Esophagus muscularis mucosa (tissue), 4 donors: ENCODE measurements around the gene DPH2. TPM values are rescaled to one million over a fixed set of nuclear protein-coding genes. Genes with fewer than 3 reads are reported as not detected.

Experiments
- DNase-seq: peaks from one replicate; pipeline ENCODE4 v3.0.0-alpha.2; 2017; ENCODE audit errors: extremely low spot score
- H3K27ac ChIP-seq, 4 donors: fragments of 200-600 bp; sonication (generic); replicated peaks in 1 of 4; 1 replicate in 3 of 4; 2 replicates in 1 of 4; pipeline ENCODE4 v1.5.1; 2016 to 2019; ENCODE audit warnings: mild to moderate bottlenecking in 1 of 4
- H3K27me3 ChIP-seq, 4 donors: fragments of 200-600 bp; sonication (generic); one replicate each; pipeline versions ENCODE4 v1.5.1 to v1.6.0; 2016 to 2019
- H3K36me3 ChIP-seq, 4 donors: fragments of 200-600 bp; sonication (generic); one replicate each; pipeline ENCODE4 v1.5.1; 2016 to 2019
- H3K4me1 ChIP-seq, 4 donors: fragments of 200-600 bp; sonication (generic); one replicate each; pipeline ENCODE4 v1.5.1; 2016 to 2019
- H3K4me3 ChIP-seq, 4 donors: fragments of 200-600 bp; sonication (generic); 1 replicate in 2 of 4; 2 replicates in 2 of 4; pipeline ENCODE4 v1.5.1; 2016 to 2019; ENCODE audit warnings: mild to moderate bottlenecking in 4 of 4, moderate library complexity in 1 of 4
- H3K9me3 ChIP-seq, 4 donors: fragments of 200-600 bp; sonication (generic); 1 replicate in 3 of 4; 2 replicates in 1 of 4; pipeline ENCODE4 v1.5.1; 2016 to 2019
- CTCF ChIP-seq, 3 experiments: fragments of 200-600 bp in 2 of 3; fragments of 450-650 bp in 1 of 3; sonication (generic) in 2 of 3; IDR thresholded peaks; one replicate each; pipeline ENCODE4 v1.5.1; 2017 to 2019; ENCODE audit warnings: antibody characterized with exemption in 3 of 3, mild to moderate bottlenecking in 2 of 3, moderate library complexity in 1 of 3
- EP300 ChIP-seq: sonication (generic); formaldehyde crosslinking; IDR thresholded peaks from one replicate; pipeline ENCODE4 v1.6.1; 2017; ENCODE audit warnings: antibody characterized with exemption
- POLR2A ChIP-seq: fragments of 450-650 bp; IDR thresholded peaks from one replicate; pipeline ENCODE4 v1.6.1; 2017; ENCODE audit warnings: antibody characterized with exemption, moderate library complexity, mild to moderate bottlenecking, low read depth
- POLR2AphosphoS5 ChIP-seq, 2 donors: sonication (generic); formaldehyde crosslinking; IDR thresholded peaks; one replicate each; pipeline ENCODE4 v1.6.1; 2017; ENCODE audit warnings: antibody characterized with exemption in 2 of 2
- WGBS: methylation state at CpG from one replicate; pipeline ENCODE4 v1.1.5; 2018; 5-methylcytosine and 5-hydroxymethylcytosine counted together
- intact Hi-C: fragments of 100-400 bp; cut with DNase I; formaldehyde crosslinking; loops from one replicate; pipeline ENCODE4 v1.15.1; 2023
- total RNA-seq, 4 donors: library from RNA; depleted of rRNA; stranded (reverse); fragments of >200 nt; gene quantifications; one replicate each; pipeline versions ENCODE4 v1.1.0 to v1.2.1, GENCODE V29; 2016

The DPH2 gene
- total RNA-seq, 4 donors from 2014 or later = 13.7 to 29.2 (median 19.2) TPM

- WGBS = 1% methylated on average over 30 of the region's 56 CpGs
- no peaks in the 10 kb centered on the region for H3K36me3 ChIP-seq
- TF ChIP-seq POLR2AphosphoS5 (IDR thresholded peaks at IDR 0.05) (no peak), POLR2A (no peak), CTCF (IDR thresholded peaks at IDR 0.05) (no peak), EP300 (no peak)
- H3K4me3 ChIP-seq = peak overlapping the region; percentile 58 to 68 (median 59)
- H3K9me3 ChIP-seq = no peaks in the 10 kb centered on the region
- H3K27ac ChIP-seq = peak overlapping the region; percentile 47 to 67 (median 54)
- peaks cover 0 to 18% (median 0%) of the 10 kb centered on the region in 4 donors for H3K27me3 ChIP-seq
- H3K4me1 ChIP-seq = peaks cover 20 to 44% (median 42%) of the 10 kb centered on the region in 4 donors
- intact Hi-C loops = loop anchor here (10.0 kb wide), 1 partner anchor 402 kb away; the partner anchor contains the start of gene PTPRF
- DNase-seq = no peak
These were observed 33.2 kb upstream of the DPH2 start for GRCh38 chr1:43936431-43937151.

GRCh38 chr1:43937179-43937865, 32.5 kb upstream of the DPH2 start:
- 91% methylated on average over 8 of the region's 8 CpGs for WGBS
- peaks cover 0 to 18% (median 0%) of the 10 kb centered on the region in 4 donors for H3K27me3 ChIP-seq
- no peaks in the 10 kb centered on the region for H3K9me3 ChIP-seq
- no peaks in the 10 kb centered on the region for H3K36me3 ChIP-seq
- intact Hi-C loops = loop anchor here (10.0 kb wide), 1 partner anchor 403 kb away; the partner anchor contains the start of gene PTPRF
- no peak overlapping the region for H3K4me3 ChIP-seq
- no peak overlapping the region for H3K27ac ChIP-seq
- no peak for DNase-seq
- H3K4me1 ChIP-seq = peaks cover 20 to 44% (median 42%) of the 10 kb centered on the region in 4 donors
- no peak for TF ChIP-seq POLR2AphosphoS5 (IDR thresholded peaks at IDR 0.05)
- no peak for TF ChIP-seq CTCF (IDR thresholded peaks at IDR 0.05)

GRCh38 chr1:43938383-43938782, 31.4 kb upstream of the DPH2 start:
- intact Hi-C loops = loop anchor here (10.0 kb wide), 1 partner anchor 404 kb away; the partner anchor contains the start of gene PTPRF

More at GRCh38 chr1:43938383-43938782, 31.4 kb upstream of the DPH2 start:
- peaks cover 0 to 7% (median 0%) of the 10 kb centered on the region in 4 donors for H3K36me3 ChIP-seq
- WGBS = 89% methylated on average over 10 of the region's 10 CpGs
- H3K4me3 ChIP-seq = no peak overlapping the region
- peaks cover 20 to 36% (median 34%) of the 10 kb centered on the region in 4 donors for H3K4me1 ChIP-seq
- H3K27me3 ChIP-seq = peaks cover 0 to 16% (median 0%) of the 10 kb centered on the region in 4 donors
- H3K27ac ChIP-seq = no peak overlapping the region
- no peak for DNase-seq
- TF ChIP-seq CTCF (IDR thresholded peaks at IDR 0.05) = no peak
- TF ChIP-seq EP300 = no peak
- no peak for TF ChIP-seq POLR2A
- no peak for TF ChIP-seq POLR2AphosphoS5 (IDR thresholded peaks at IDR 0.05)
- no peaks in the 10 kb centered on the region for H3K9me3 ChIP-seq
